ENCODE measurements around the gene USP5.
A peak's percentile ranks its signal among the peaks of the same experiment; 100 is the strongest.

USP5 gene

DNA sequence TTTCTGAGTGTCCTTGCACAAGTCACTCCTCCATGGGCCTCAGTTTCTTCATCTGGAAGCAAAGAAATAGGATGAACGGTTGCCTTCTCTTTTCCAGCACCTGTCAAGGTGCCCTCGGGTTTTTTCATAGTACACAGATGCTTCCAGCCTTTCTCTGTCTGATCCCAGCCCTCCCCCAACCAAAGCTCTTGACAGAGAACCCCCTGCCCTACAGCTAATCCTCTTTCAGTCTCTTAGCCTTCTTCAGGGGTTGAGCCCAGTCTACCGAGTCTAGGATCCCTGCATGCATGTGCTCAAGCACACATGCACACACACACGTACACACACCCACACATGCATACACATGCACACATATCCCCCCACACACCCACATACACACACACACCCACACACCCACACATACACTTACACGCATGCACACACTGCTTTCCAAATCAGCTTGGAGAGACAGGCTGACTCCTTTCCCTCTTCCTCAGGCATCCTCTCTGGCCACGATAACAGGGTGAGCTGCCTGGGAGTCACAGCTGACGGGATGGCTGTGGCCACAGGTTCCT, 5.6 kb upstream of the USP5 start:
- in situ Hi-C loops (cut with HindIII; ENCODE audit: low sequenced_read_pairs): no loop called here
- no peak for DNase-seq (ENCODE audit: low read depth, low spot score)
- TF ChIP-seq, protein P1, sequence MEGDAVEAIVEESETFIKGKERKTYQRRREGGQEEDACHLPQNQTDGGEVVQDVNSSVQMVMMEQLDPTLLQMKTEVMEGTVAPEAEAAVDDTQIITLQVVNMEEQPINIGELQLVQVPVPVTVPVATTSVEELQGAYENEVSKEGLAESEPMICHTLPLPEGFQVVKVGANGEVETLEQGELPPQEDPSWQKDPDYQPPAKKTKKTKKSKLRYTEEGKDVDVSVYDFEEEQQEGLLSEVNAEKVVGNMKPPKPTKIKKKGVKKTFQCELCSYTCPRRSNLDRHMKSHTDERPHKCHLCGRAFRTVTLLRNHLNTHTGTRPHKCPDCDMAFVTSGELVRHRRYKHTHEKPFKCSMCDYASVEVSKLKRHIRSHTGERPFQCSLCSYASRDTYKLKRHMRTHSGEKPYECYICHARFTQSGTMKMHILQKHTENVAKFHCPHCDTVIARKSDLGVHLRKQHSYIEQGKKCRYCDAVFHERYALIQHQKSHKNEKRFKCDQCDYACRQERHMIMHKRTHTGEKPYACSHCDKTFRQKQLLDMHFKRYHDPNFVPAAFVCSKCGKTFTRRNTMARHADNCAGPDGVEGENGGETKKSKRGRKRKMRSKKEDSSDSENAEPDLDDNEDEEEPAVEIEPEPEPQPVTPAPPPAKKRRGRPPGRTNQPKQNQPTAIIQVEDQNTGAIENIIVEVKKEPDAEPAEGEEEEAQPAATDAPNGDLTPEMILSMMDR (IDR thresholded peaks at IDR 0.05; ENCODE audit: low read depth, low read length): no peak
- H3K4me3 ChIP-seq (ENCODE audit: low read depth, low read length): no peak overlapping the region

DNA sequence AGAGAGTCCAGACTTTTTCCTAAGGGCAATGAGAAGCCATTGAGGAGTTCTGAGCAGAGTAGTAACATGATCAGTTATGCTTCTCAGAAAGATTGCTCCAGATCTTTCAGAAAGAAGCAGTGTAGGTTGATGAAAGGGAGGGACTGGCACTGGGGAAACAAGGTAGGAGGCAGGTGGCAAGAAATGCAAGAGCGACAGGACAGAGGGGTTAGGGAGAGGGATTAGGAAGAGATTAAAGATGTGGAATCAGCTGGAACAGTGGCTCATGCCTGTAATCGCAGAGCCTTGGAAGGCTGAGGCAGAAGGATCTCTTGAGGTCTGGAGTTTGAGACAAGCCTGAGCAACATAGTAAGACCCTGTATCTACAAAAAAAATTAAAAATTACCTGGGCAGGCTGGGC, 4.3 kb upstream of the USP5 start:
- H3K4me3 ChIP-seq (ENCODE audit: low read depth, low read length): no peak overlapping the region
- TF ChIP-seq, protein P1 (IDR thresholded peaks at IDR 0.05; ENCODE audit: low read depth, low read length): no peak
- no peak for DNase-seq (ENCODE audit: low read depth, low spot score)
- in situ Hi-C loops (cut with HindIII; ENCODE audit: low sequenced_read_pairs): no loop called here

DNA sequence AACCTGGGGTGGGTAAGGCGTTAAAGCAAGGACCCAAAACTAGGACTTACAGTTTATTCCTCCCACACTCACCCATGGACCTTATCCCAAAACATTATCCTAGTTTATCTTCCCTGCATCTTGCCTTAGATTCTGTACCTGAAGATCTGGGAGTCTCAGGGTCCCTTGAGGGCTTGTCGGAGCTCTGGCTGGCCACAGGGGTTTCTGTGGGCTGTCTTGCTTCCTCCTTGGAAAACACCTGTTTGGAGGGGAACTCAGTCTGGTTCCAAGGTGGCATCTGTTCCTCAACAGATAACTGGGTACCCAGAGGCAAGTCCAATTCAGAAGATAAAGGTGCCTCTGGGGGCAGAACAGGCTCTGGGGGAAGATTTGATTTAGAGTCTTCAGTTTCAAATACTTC, 2.5 kb upstream of the USP5 start:
- DNase-seq (ENCODE audit: low read depth, low spot score): no peak
- in situ Hi-C loops (cut with HindIII; ENCODE audit: low sequenced_read_pairs): no loop called here
- TF ChIP-seq, protein P1 (IDR thresholded peaks at IDR 0.05; ENCODE audit: low read depth, low read length): no peak
- H3K4me3 ChIP-seq (ENCODE audit: low read depth, low read length): no peak overlapping the region

DNA sequence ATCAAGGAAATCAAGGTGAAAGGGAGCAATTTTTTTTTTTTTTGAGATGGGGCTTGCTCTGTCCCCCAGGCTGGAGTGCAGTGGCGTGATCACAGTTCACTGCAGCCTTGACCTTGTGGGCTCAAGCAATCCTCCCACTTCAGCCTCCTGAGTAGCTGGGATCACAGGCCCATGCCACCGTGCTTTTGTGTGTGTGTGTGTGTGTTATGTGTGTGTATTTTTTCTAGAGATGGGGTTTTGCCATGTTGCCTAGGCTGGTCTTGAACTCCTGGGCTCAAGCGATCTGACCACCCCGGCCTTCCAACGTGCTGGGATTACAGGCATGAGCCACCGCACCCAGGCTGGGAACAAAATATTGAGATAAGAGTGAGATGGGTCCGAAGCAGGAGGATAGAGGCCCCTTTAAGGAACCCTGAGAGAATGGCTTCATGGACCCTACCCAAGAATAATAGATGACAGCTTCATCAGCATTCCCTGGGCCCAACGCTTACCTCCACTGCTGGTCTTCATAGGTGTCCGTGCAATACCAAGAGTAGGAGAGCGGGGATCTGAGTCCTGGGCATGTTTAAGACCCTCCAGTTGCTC, 1.9 kb upstream of the USP5 start:
- no peak for DNase-seq (ENCODE audit: low read depth, low spot score)
- in situ Hi-C loops (cut with HindIII; ENCODE audit: low sequenced_read_pairs): no loop called here
- peak overlapping the region; percentile 83 for H3K4me3 ChIP-seq (ENCODE audit: low read depth, low read length)
- TF ChIP-seq, protein P1 (IDR thresholded peaks at IDR 0.05; ENCODE audit: low read depth, low read length): no peak

DNA sequence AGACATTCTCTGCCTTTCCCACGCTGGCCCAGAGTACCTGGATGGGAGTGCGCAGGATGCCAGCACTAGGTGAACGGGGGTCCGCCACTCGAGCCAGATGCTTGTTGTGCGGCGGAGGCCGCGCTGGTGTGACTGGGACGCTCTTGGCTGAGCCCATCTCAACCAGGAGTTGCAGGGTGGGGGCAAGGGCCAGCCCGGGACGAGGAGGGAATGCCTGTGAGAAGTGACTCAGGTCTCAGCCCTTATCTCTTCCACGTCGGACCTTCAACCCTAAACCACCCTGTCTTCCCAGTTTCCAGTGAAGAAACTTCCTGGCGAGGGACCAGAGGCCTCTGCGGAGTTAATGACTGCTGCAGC, 1.2 kb upstream of the USP5 start:
- DNase-seq (ENCODE audit: low read depth, low spot score): no peak
- in situ Hi-C loops (cut with HindIII; ENCODE audit: low sequenced_read_pairs): no loop called here
- TF ChIP-seq, protein P1 (IDR thresholded peaks at IDR 0.05; ENCODE audit: low read depth, low read length): no peak
- H3K4me3 ChIP-seq (ENCODE audit: low read depth, low read length): peak overlapping the region; percentile 83

DNA sequence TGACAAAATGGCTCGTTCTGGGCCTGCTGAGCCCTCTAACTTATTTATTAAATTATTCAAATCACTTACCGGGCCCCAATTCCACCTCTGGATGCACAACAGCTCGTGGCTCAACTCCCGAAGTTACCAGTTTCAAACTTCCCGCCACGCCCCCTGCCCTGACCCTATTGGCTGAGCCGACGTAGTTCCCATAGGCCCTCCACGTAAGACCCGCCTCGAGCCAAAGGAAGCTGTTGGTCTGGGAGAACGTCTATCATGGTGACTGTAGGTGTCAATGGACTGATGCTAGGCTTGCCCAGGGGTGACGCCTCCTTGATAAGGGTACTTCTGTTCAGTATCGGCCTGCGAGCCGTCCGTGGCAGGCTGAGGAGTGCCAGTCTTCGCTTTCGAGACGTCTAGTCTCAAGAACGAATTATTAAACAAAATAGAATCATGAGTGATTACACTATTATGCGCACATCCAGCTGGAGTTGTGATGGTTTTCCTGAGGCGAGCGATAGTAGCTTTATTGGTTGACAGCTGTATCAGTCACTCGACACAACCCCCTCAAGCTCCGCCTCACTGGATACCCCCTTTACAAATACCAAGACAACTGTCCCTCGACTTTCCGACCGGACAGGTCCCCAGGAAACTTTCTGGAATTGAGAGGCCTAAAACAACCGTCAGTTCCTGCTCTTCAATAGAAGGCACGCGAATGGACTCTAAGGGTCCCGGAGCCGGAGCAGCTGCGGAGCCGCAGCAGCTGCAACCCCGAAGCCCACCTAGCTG, 613 bp upstream of the USP5 start, which contains the start of gene CDCA3:
TSS of gene CDCA3 (minus strand) at position 134 of the 768 bp plus-strand sequence. CDS start 334 bp downstream, outside the sequence.
- H3K4me3 ChIP-seq (ENCODE audit: low read depth, low read length): peak within 1 kb of the TSS; percentile 83
- in situ Hi-C loops (cut with HindIII; ENCODE audit: low sequenced_read_pairs): no loop called here
- DNase-seq (ENCODE audit: low read depth, low spot score): peak; percentile 98
- TF ChIP-seq, protein P1 (IDR thresholded peaks at IDR 0.05; ENCODE audit: low read depth, low read length): no peak

Measured in astrocyte of the spinal cord (primary cell).